H9 (cell line): ENCODE results near the gene DUSP10. TPM values are rescaled to one million over a fixed set of nuclear protein-coding genes. Genes with fewer than 3 reads are reported as not detected.

Experiments used
- DNase-seq: peaks from one replicate; pipeline ENCODE4 v3.0.0-alpha.2; 2017
- H2AFZ ChIP-seq: one replicate; pipeline ENCODE4 v1.6.1; 2013; ENCODE audit warnings: mild to moderate bottlenecking, low read length, control low read depth, moderate library complexity
- H2AK5ac ChIP-seq: 2 replicates; pipeline ENCODE4 v1.6.1; 2013; ENCODE audit warnings: low read length, control low read depth, mixed read lengths; ENCODE audit not compliant: insufficient read length
- H2BK120ac ChIP-seq: one replicate; pipeline ENCODE4 v1.6.1; 2013; ENCODE audit warnings: low read depth, mild to moderate bottlenecking, low read length, control low read depth, inconsistent platforms; ENCODE audit not compliant: poor library complexity, severe bottlenecking
- H2BK12ac ChIP-seq: 2 replicates; pipeline ENCODE4 v1.6.1; 2013; ENCODE audit warnings: low read length, control low read depth, mixed read lengths, low read depth; ENCODE audit not compliant: insufficient read length
- H2BK15ac ChIP-seq: 2 replicates; pipeline ENCODE4 v1.6.1; 2013; ENCODE audit warnings: low read depth, low read length, control low read depth
- H2BK20ac ChIP-seq: one replicate; pipeline ENCODE4 v1.6.1; 2013; ENCODE audit warnings: low read depth, mild to moderate bottlenecking, low read length, control low read depth, inconsistent platforms; ENCODE audit not compliant: poor library complexity, severe bottlenecking
- H2BK5ac ChIP-seq: 2 replicates; pipeline ENCODE4 v1.6.1; 2013; ENCODE audit warnings: low read length, control low read depth, mixed read lengths; ENCODE audit not compliant: insufficient read length
- H3K14ac ChIP-seq: 2 replicates; pipeline ENCODE4 v1.6.1; 2013; ENCODE audit warnings: low read length, control low read depth; ENCODE audit not compliant: insufficient read depth
- H3K18ac ChIP-seq: 2 replicates; pipeline ENCODE4 v1.6.1; 2013; ENCODE audit warnings: low read depth, mild to moderate bottlenecking, mixed read lengths, low read length, control low read depth; ENCODE audit not compliant: insufficient read length
- H3K23ac ChIP-seq: 2 replicates; pipeline ENCODE4 v1.6.1; 2013; ENCODE audit warnings: low read length, control low read depth, mixed read lengths, low read depth; ENCODE audit not compliant: insufficient read length
- H3K23me2 ChIP-seq: 2 replicates; pipeline ENCODE4 v1.6.1; 2013; ENCODE audit warnings: low read depth, mild to moderate bottlenecking, mixed read lengths, low read length, control low read depth; ENCODE audit not compliant: insufficient read length, poor library complexity, severe bottlenecking
- H3K27ac ChIP-seq: 2 replicates; pipeline ENCODE4 v1.5.1; 2013; ENCODE audit warnings: low read length, control low read depth, mixed read lengths, low read depth; ENCODE audit not compliant: insufficient read length
- H3K27me3 ChIP-seq: 2 replicates; pipeline ENCODE4 v1.6.1; 2013; ENCODE audit warnings: low read length, control low read depth, inconsistent platforms; ENCODE audit not compliant: insufficient read depth
- H3K4ac ChIP-seq: 2 replicates; pipeline ENCODE4 v1.6.1; 2013; ENCODE audit warnings: low read depth, mild to moderate bottlenecking, control low read depth, inconsistent platforms, low read length, moderate library complexity
- H3K4me1 ChIP-seq: 2 replicates; pipeline ENCODE4 v1.6.1; 2013; ENCODE audit warnings: low read length, control low read depth, inconsistent platforms; ENCODE audit not compliant: insufficient read depth
- H3K4me2 ChIP-seq: 2 replicates; pipeline ENCODE4 v1.6.1; 2013; ENCODE audit warnings: low read length, control low read depth, mixed read lengths; ENCODE audit not compliant: insufficient read length, insufficient read depth
- H3K56ac ChIP-seq: 2 replicates; pipeline ENCODE4 v1.6.1; 2013; ENCODE audit warnings: low read depth, mild to moderate bottlenecking, mixed read lengths, low read length, control low read depth; ENCODE audit not compliant: insufficient read length
- H3K79me1 ChIP-seq: 2 replicates; pipeline ENCODE4 v1.6.1; 2013; ENCODE audit warnings: low read depth, mild to moderate bottlenecking, moderate library complexity, low read length, control low read depth, inconsistent platforms; ENCODE audit not compliant: insufficient read depth, poor library complexity, severe bottlenecking
- H3K79me2 ChIP-seq: 2 replicates; pipeline ENCODE4 v1.6.1; 2013; ENCODE audit warnings: low read length, control low read depth, inconsistent platforms; ENCODE audit not compliant: insufficient read depth
- H3K9ac ChIP-seq: 2 replicates; pipeline ENCODE4 v1.6.1; 2013; ENCODE audit warnings: low read length, control low read depth, mixed read lengths; ENCODE audit not compliant: insufficient read length; ENCODE audit errors: extremely low read depth
- H3K9me3 ChIP-seq: one replicate; pipeline ENCODE4 v1.6.1; 2013; ENCODE audit warnings: low read depth, low read length, inconsistent platforms; ENCODE audit not compliant: control insufficient read depth
- H3T11ph ChIP-seq: one replicate; pipeline ENCODE4 v1.6.1; 2013; ENCODE audit warnings: mild to moderate bottlenecking, low read length, control low read depth, inconsistent platforms
- H4K20me1 ChIP-seq: one replicate; pipeline ENCODE4 v1.6.1; 2013; ENCODE audit not compliant: control insufficient read depth, insufficient read length, insufficient read depth
- H4K5ac ChIP-seq: 2 replicates; pipeline ENCODE4 v1.6.1; 2013; ENCODE audit warnings: low read depth, mild to moderate bottlenecking, mixed read lengths, low read length, control low read depth; ENCODE audit not compliant: insufficient read length
- H4K8ac ChIP-seq: replicated peaks from 2 replicates; pipeline ENCODE4 v1.6.1; 2013; ENCODE audit warnings: low read length, control low read depth, mixed read lengths, low read depth; ENCODE audit not compliant: insufficient read length
- H4K91ac ChIP-seq: 2 replicates; pipeline ENCODE4 v1.6.1; 2013; ENCODE audit warnings: low read depth, mild to moderate bottlenecking, moderate library complexity, mixed read lengths, low read length, control low read depth; ENCODE audit not compliant: insufficient read length
- H3K27ac Mint-ChIP-seq, 3 experiments: 2 replicates in 2 of 3; 3 replicates in 1 of 3; pipeline ENCODE4 v1.8.0; 2020 to 2021; ENCODE audit warnings: mixed read lengths in 3 of 3, mild to moderate bottlenecking in 1 of 3, moderate library complexity in 1 of 3
- H3K27me3 Mint-ChIP-seq: 2 replicates; pipeline ENCODE4 v1.8.0; 2021; ENCODE audit warnings: low read depth, mild to moderate bottlenecking, moderate library complexity, mixed read lengths
- H3K36me3 Mint-ChIP-seq, 3 experiments: 2 replicates in 2 of 3; 3 replicates in 1 of 3; pipeline ENCODE4 v1.8.0; 2020 to 2021; ENCODE audit warnings: low read depth in 3 of 3, mixed read lengths in 3 of 3; ENCODE audit not compliant: insufficient read depth in 1 of 3
- H3K4me1 Mint-ChIP-seq, 2 experiments: 2 replicates each; pipeline ENCODE4 v1.8.0; 2020; ENCODE audit warnings: mixed read lengths in 2 of 2
- H3K4me3 Mint-ChIP-seq, 2 experiments: 2 replicates in 1 of 2; 3 replicates in 1 of 2; pipeline ENCODE4 v1.8.0; 2020 to 2021; ENCODE audit warnings: mild to moderate bottlenecking in 2 of 2, mixed read lengths in 2 of 2, moderate library complexity in 1 of 2
- H3K9me3 Mint-ChIP-seq, 2 experiments: 2 replicates in 1 of 2; 3 replicates in 1 of 2; pipeline ENCODE4 v1.8.0; 2020; ENCODE audit warnings: mild to moderate bottlenecking in 2 of 2, mixed read lengths in 2 of 2, moderate library complexity in 1 of 2
- CTCF ChIP-seq: fragments of 200-600 bp; sonication (generic); conservative IDR thresholded peaks from 3 replicates; pipeline ENCODE4 v1.8.0; 2021; ENCODE audit warnings: antibody characterized with exemption, mild to moderate bottlenecking
- WGBS: extraction: QIAGEN DNeasy Blood & Tissue Kit; methylation state at CpG from one replicate; pipeline ENCODE4 v1.1.7; 2013; ENCODE audit warnings: missing lambda C conversion rate, low lambda C conversion rate, mixed read lengths; ENCODE audit not compliant: insufficient read length; ENCODE audit errors: extremely low coverage; 5-methylcytosine and 5-hydroxymethylcytosine counted together
- long read RNA-seq: library from polyadenylated mRNA; unstranded; transcript quantifications from one replicate; pipeline ENCODE4 v2.0.0, GENCODE V29; 2020
- total RNA-seq: library from RNA; stranded (reverse); gene quantifications from 2 replicates; pipeline ENCODE4 v1.2.1, GENCODE V29; 2021

DUSP10 gene
- 2.0 and 3.2 TPM in 2 replicates for total RNA-seq
- long read RNA-seq, transcript DUSP10-201 (4 exons, 2,676 nt), result major isoform, 8 of 11 reads
- long read RNA-seq, partial matches to known transcripts, result 1 of 11 reads
- long read RNA-seq, other reads (novel, unspliced or antisense), result 1 of 11 reads

GRCh38 chr1:221741703-221742554 lies at the start of gene DUSP10:
Gene DUSP10, minus strand, starts transcription at chr1:221742089. Its CDS starts 2,345 bp downstream, at chr1:221739744.
- Histone ChIP-seq H4K5ac (no peak within 1 kb of the TSS), H3K9me3 (no peaks in the 10 kb centered on the region), H2AK5ac (no peak within 1 kb of the TSS), H3K14ac (peak within 1 kb of the TSS; percentile 70), H2AFZ (no peak within 1 kb of the TSS), H3K23ac (no peak within 1 kb of the TSS), H3K9ac (peak within 1 kb of the TSS; percentile 60), H2BK120ac (no peak within 1 kb of the TSS), H4K91ac (no peak within 1 kb of the TSS), H2BK12ac (no peak within 1 kb of the TSS), H3K56ac (no peak within 1 kb of the TSS), H4K20me1 (no peaks in the 10 kb centered on the region), H3K4me1 (peaks cover 4% of the 10 kb centered on the region; the same call in 1 of the 2 replicates), H2BK15ac (no peak within 1 kb of the TSS), H3K23me2 (peaks cover 26% of the 10 kb centered on the region), H3K79me1 (no peaks in the 10 kb centered on the region), H4K8ac (no peak within 1 kb of the TSS), H3K4me2 (peak within 1 kb of the TSS; percentile 94), H2BK5ac (no peak within 1 kb of the TSS), H3K27ac (no peak within 1 kb of the TSS), H3T11ph (no peak within 1 kb of the TSS), H3K18ac (peak within 1 kb of the TSS; percentile 41), H3K27me3 (peaks cover 16% of the 10 kb centered on the region; the same call in 1 of the 2 replicates), H2BK20ac (no peak within 1 kb of the TSS), H3K4ac (no peak within 1 kb of the TSS), H3K79me2 (no peaks in the 10 kb centered on the region)
- WGBS, result no CpG with 5 or more reads among the region's 44 CpGs
- H3K4me1 Mint-ChIP-seq, result peaks cover 14% of the 10 kb centered on the region in 2 experiments
- H3K4me3 Mint-ChIP-seq, result no peak within 1 kb of the TSS; a peak in 2 of 5 replicates
- peak; percentile 100 for DNase-seq
- H3K27me3 Mint-ChIP-seq, result no peaks in the 10 kb centered on the region; the same call in 1 of the 2 replicates
- H3K27ac Mint-ChIP-seq, result no peak within 1 kb of the TSS
- peaks cover 0 to 22% (median 18%) of the 10 kb centered on the region in 3 experiments; a peak in 4 of 7 replicates for H3K36me3 Mint-ChIP-seq
- peaks cover 0 to 2% of the 10 kb centered on the region in 2 experiments; a peak in 1 of 5 replicates for H3K9me3 Mint-ChIP-seq
- TF ChIP-seq CTCF, result no peak
